ENCODE data around the gene PPP1R14D.

DNA sequence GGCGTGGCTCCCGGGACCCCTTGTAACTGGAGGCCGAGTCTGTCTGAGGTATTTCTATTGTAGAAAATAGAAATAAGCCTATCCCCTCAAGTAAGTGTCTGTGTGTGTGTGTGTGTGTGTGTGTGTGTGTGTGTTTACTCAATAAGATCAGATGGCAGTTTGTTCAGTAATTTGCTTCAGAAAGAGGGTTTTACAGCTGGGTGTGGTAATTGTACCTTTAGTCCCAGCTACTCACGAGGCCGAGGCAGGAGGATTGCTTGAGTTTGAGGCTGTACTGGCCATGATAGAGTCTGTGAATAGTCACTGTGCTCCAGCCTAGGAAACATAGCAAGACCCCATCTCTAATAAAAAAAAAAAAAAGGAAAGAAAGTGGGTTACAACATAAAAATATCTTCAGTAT lies 24.0 kb upstream of the PPP1R14D start:
- TF ChIP-seq, protein P1, sequence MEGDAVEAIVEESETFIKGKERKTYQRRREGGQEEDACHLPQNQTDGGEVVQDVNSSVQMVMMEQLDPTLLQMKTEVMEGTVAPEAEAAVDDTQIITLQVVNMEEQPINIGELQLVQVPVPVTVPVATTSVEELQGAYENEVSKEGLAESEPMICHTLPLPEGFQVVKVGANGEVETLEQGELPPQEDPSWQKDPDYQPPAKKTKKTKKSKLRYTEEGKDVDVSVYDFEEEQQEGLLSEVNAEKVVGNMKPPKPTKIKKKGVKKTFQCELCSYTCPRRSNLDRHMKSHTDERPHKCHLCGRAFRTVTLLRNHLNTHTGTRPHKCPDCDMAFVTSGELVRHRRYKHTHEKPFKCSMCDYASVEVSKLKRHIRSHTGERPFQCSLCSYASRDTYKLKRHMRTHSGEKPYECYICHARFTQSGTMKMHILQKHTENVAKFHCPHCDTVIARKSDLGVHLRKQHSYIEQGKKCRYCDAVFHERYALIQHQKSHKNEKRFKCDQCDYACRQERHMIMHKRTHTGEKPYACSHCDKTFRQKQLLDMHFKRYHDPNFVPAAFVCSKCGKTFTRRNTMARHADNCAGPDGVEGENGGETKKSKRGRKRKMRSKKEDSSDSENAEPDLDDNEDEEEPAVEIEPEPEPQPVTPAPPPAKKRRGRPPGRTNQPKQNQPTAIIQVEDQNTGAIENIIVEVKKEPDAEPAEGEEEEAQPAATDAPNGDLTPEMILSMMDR (IDR thresholded peaks at IDR 0.05): no peak
- TF ChIP-seq POLR2AphosphoS5 (IDR thresholded peaks at IDR 0.05): no peak
